Neural progenitor cell (in vitro differentiated cells): ENCODE results near the gene OR52A5. TPM values are rescaled to one million over a fixed set of nuclear protein-coding genes. Genes with fewer than 3 reads are reported as not detected.
"Not testable (repeated sequence)": the region's sequence is repeated elsewhere in the genome, so short reads cannot be mapped to it uniquely, and the experiment has no call there.

Experiments
- DNase-seq: peaks from one replicate; pipeline ENCODE4 v3.0.0-alpha.2; 2016; ENCODE audit warnings: low spot score
- H2AFZ ChIP-seq: fragments of 200-600 bp; sonication (generic); replicated peaks from 2 replicates; pipeline ENCODE4 v1.6.1; 2016; ENCODE audit warnings: antibody characterized with exemption
- H3F3A ChIP-seq: fragments of 200-600 bp; sonication (generic); 2 replicates; pipeline ENCODE4 v1.6.1; 2016; ENCODE audit warnings: antibody characterized with exemption, low read depth
- H3K27ac ChIP-seq: fragments of 200-600 bp; sonication (generic); 2 replicates; pipeline ENCODE4 v1.5.1; 2016; ENCODE audit warnings: mild to moderate bottlenecking
- H3K27me3 ChIP-seq: fragments of 200-600 bp; sonication (generic); 2 replicates; pipeline ENCODE4 v1.6.1; 2016; ENCODE audit warnings: mild to moderate bottlenecking, moderate library complexity
- H3K36me3 ChIP-seq: fragments of 200-600 bp; sonication (generic); 2 replicates; pipeline ENCODE4 v1.5.1; 2016
- H3K4me1 ChIP-seq: fragments of 200-600 bp; sonication (generic); 2 replicates; pipeline ENCODE4 v1.6.1; 2016; ENCODE audit warnings: mixed run types
- H3K4me2 ChIP-seq: fragments of 200-600 bp; sonication (generic); 2 replicates; pipeline ENCODE4 v1.6.1; 2016
- H3K4me3 ChIP-seq: fragments of 200-600 bp; sonication (generic); 2 replicates; pipeline ENCODE4 v1.5.1; 2016
- H3K79me2 ChIP-seq: fragments of 200-600 bp; sonication (generic); 2 replicates; pipeline ENCODE4 v1.6.1; 2016; ENCODE audit warnings: low read depth
- H3K9ac ChIP-seq: fragments of 200-600 bp; sonication (generic); 2 replicates; pipeline ENCODE4 v1.6.1; 2016
- H3K9me3 ChIP-seq: fragments of 200-600 bp; sonication (generic); 2 replicates; pipeline ENCODE4 v1.5.1; 2016; ENCODE audit warnings: low read depth
- H4K20me1 ChIP-seq: fragments of 200-600 bp; sonication (generic); 2 replicates; pipeline ENCODE4 v1.6.1; 2016; ENCODE audit warnings: low read depth
- H3K27ac Mint-ChIP-seq: 3 replicates; pipeline ENCODE4 v1.8.0; 2021; ENCODE audit warnings: mixed read lengths
- H3K27me3 Mint-ChIP-seq: 2 replicates; pipeline ENCODE4 v1.8.0; 2022; ENCODE audit warnings: low read depth, mild to moderate bottlenecking, inconsistent platforms, moderate library complexity, mixed read lengths; ENCODE audit not compliant: insufficient read depth
- H3K36me3 Mint-ChIP-seq: 3 replicates; pipeline ENCODE4 v1.8.0; 2021; ENCODE audit warnings: mixed read lengths
- H3K4me1 Mint-ChIP-seq: 3 replicates; pipeline ENCODE4 v1.8.0; 2021; ENCODE audit warnings: mixed read lengths
- H3K4me3 Mint-ChIP-seq: 3 replicates; pipeline ENCODE4 v1.8.0; 2021; ENCODE audit warnings: mild to moderate bottlenecking, moderate library complexity, mixed read lengths
- H3K9me3 Mint-ChIP-seq: 3 replicates; pipeline ENCODE4 v1.8.0; 2020; ENCODE audit warnings: mixed read lengths
- EZH2 ChIP-seq: fragments of 200-600 bp; sonication (generic); IDR thresholded peaks from 2 replicates; pipeline ENCODE4 v1.6.1; 2017; ENCODE audit warnings: antibody characterized with exemption, mild to moderate bottlenecking, moderate library complexity
- EZH2phosphoT487 ChIP-seq: fragments of 200-600 bp; sonication (generic); IDR thresholded peaks from 2 replicates; pipeline ENCODE4 v1.6.1; 2017; ENCODE audit warnings: antibody characterized with exemption
- total RNA-seq: library from RNA; depleted of rRNA; stranded (reverse); fragments of >200 nt; gene quantifications from 2 replicates; pipeline ENCODE4 v1.2.3, GENCODE V29; 2015; ENCODE audit warnings: low replicate concordance
- TF ChIP-seq, protein P1 (sequence below): fragments of 200-600 bp; sonication (generic); IDR thresholded peaks from 2 replicates; pipeline ENCODE4 v1.5.1; 2017; ENCODE audit warnings: antibody characterized with exemption, mild to moderate bottlenecking

The OR52A5 gene
- total RNA-seq, 1 donor from 2014 or later = not detected

DNA sequence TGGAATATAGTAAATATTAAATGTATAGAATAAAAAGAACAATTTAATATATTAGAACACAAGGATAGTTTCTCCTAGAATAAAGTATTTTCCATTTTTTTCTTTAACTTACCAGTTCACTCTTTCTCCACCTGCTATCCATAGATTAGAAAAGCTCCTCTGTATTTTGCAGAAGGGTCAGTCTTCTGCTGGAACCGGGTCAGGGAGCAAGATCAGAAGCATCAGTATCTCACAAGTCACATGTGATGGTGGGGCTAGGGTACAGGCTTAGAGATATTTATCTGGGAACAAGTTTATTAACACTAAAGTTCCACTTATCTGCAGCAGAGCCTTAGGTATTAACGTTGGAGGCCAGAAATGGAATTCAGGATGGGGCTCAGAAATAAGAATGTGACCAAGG, 33.7 kb upstream of the OR52A5 start:
- H3K9me3 ChIP-seq = no peaks in the 10 kb centered on the region
- no peak overlapping the region for H3K27ac ChIP-seq
- H2AFZ ChIP-seq = no peak overlapping the region
- Mint-ChIP-seq H3K4me3 (no peak overlapping the region), H3K4me1 (no peaks in the 10 kb centered on the region), H3K36me3 (no peaks in the 10 kb centered on the region), H3K27ac (no peak overlapping the region), H3K27me3 (no peaks in the 10 kb centered on the region), H3K9me3 (no peaks in the 10 kb centered on the region)
- no peaks in the 10 kb centered on the region for H3K27me3 ChIP-seq
- H3K36me3 ChIP-seq = no peaks in the 10 kb centered on the region
- no peak overlapping the region for H3K4me2 ChIP-seq
- no peaks in the 10 kb centered on the region for H3K4me1 ChIP-seq
- no peak for DNase-seq
- H3K4me3 ChIP-seq = no peak overlapping the region
- H3F3A ChIP-seq = no peaks in the 10 kb centered on the region
- no peak overlapping the region for H3K9ac ChIP-seq
- TF ChIP-seq EZH2phosphoT487 (no peak), EZH2 (no peak)
- TF ChIP-seq, protein P1, sequence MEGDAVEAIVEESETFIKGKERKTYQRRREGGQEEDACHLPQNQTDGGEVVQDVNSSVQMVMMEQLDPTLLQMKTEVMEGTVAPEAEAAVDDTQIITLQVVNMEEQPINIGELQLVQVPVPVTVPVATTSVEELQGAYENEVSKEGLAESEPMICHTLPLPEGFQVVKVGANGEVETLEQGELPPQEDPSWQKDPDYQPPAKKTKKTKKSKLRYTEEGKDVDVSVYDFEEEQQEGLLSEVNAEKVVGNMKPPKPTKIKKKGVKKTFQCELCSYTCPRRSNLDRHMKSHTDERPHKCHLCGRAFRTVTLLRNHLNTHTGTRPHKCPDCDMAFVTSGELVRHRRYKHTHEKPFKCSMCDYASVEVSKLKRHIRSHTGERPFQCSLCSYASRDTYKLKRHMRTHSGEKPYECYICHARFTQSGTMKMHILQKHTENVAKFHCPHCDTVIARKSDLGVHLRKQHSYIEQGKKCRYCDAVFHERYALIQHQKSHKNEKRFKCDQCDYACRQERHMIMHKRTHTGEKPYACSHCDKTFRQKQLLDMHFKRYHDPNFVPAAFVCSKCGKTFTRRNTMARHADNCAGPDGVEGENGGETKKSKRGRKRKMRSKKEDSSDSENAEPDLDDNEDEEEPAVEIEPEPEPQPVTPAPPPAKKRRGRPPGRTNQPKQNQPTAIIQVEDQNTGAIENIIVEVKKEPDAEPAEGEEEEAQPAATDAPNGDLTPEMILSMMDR = no peak
- no peaks in the 10 kb centered on the region for H3K79me2 ChIP-seq
- no peaks in the 10 kb centered on the region for H4K20me1 ChIP-seq

DNA sequence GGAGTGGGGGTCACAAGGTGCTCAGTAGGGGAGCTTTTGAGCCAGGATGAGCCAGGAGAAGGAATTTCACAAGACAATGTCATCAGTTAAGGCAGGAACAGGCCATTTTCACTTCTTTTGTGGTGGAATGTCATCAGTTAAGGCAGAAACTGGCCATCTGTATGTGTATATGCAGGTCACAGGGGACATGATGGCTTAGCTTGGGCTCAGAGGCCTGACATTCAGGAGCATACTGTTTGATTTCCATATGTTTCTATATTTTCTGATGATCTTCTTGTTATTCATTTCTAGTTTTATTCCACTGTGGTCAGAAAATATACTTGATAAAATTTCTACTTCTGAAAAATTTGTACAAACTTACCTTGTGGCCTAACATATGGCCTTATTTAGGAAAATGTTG, 27.7 kb upstream of the OR52A5 start:
- not testable (repeated sequence) for H2AFZ ChIP-seq, H3K27ac ChIP-seq, H3K4me2 ChIP-seq, H3K79me2 ChIP-seq, H3K27ac Mint-ChIP-seq, H3K36me3 Mint-ChIP-seq, H3K4me3 ChIP-seq, H3K4me3 Mint-ChIP-seq, H3K9ac ChIP-seq, H3K9me3 ChIP-seq, H3K4me1 Mint-ChIP-seq, H3K27me3 Mint-ChIP-seq, H3K9me3 Mint-ChIP-seq, H3K4me1 ChIP-seq, H3F3A ChIP-seq, DNase-seq, H4K20me1 ChIP-seq, H3K27me3 ChIP-seq, H3K36me3 ChIP-seq

DNA sequence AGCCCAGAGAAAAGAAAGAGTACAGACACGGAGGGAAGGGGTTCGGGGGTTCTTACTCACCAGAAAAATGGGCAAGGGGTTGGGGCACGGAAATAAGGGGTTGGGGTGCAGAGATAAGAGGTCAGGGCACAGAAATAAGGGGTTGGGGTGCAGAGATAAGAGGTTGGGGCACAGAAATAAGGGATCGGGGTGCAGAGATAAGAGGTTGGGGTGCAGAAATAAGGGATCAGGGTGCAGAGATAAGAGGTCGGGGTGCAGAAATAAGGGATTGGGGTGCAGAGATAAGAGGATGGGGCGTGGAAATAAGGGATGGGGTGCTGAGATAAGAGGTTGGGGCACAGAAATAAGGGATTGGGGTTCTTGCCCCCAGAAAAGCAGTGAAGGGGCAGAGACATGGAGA, 26.7 kb upstream of the OR52A5 start:
- H3K27me3 ChIP-seq, H3K9me3 Mint-ChIP-seq, H3K9me3 ChIP-seq, H3K4me1 ChIP-seq, H2AFZ ChIP-seq, DNase-seq, H3K4me2 ChIP-seq, H3K4me3 ChIP-seq, H4K20me1 ChIP-seq, H3K27ac Mint-ChIP-seq, H3K36me3 Mint-ChIP-seq, H3K27me3 Mint-ChIP-seq, H3K4me1 Mint-ChIP-seq, H3K79me2 ChIP-seq, H3K4me3 Mint-ChIP-seq, H3F3A ChIP-seq, H3K9ac ChIP-seq, H3K36me3 ChIP-seq, H3K27ac ChIP-seq: not testable (repeated sequence)

DNA sequence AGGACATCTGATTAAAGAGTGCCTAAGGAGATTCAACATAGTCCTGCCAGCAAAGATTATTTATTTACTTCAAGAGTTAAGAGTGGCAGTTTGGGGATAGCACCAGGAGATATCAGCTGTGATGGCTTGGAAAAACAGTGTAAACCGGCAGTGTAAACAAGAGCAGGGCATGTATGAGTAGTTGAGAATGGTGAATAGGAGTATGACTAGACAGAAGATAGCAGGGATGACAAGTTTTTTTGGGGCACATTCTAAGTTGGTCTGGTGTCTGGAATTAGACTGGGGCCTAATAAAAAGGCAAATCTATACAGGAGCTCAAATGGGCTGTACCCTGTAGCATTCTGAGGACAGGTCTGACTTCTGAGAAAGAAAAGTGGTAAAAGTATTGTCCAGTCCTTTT, 22.9 kb upstream of the OR52A5 start:
- not testable (repeated sequence) for H3K27me3 Mint-ChIP-seq, H3K4me3 ChIP-seq, H3K9me3 Mint-ChIP-seq, H3K79me2 ChIP-seq, H3K27ac ChIP-seq, DNase-seq, H2AFZ ChIP-seq, H3K9ac ChIP-seq, H3K4me1 ChIP-seq, H3K27me3 ChIP-seq, H3K9me3 ChIP-seq, H3K4me3 Mint-ChIP-seq, H3K4me1 Mint-ChIP-seq, H3K27ac Mint-ChIP-seq, H3F3A ChIP-seq, H3K4me2 ChIP-seq, H3K36me3 ChIP-seq, H3K36me3 Mint-ChIP-seq, H4K20me1 ChIP-seq

DNA sequence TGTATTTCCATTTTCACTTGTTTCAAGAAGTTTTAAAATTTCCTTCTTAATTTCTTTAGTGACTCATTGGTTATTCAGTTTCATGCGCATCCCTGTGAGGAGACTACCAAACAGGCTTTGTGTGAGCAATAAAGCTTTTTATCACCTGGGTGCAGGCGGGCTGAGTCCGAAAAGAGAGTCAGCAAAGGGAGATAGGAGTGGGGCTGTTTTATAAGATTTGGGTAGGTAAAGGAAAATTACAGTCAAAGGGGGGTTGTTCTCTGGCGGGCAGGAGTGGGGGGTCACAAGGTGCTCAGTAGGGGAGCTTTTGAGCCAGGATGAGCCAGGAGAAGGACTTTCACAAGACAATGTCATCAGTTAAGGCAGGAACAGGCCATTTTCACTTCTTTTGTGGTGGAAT, 22.1 kb upstream of the OR52A5 start:
- not testable (repeated sequence) for H3K79me2 ChIP-seq, H3K27me3 ChIP-seq, H3K4me3 ChIP-seq, H3K27me3 Mint-ChIP-seq, H3K4me1 ChIP-seq, H3K9me3 ChIP-seq, H3K4me2 ChIP-seq, H3K4me1 Mint-ChIP-seq, H3K4me3 Mint-ChIP-seq, H3K9me3 Mint-ChIP-seq, DNase-seq, H3K36me3 ChIP-seq, H3K36me3 Mint-ChIP-seq, H3K27ac Mint-ChIP-seq, H3K9ac ChIP-seq, H3K27ac ChIP-seq, H2AFZ ChIP-seq, H3F3A ChIP-seq, H4K20me1 ChIP-seq
